Smooth muscle cell (in vitro differentiated cells): ENCODE data around the gene LAMC2. TPM values are rescaled to one million over a fixed set of nuclear protein-coding genes. Genes with fewer than 3 reads are reported as not detected.

Experiments
- DNase-seq: peaks from one replicate; lab custom pipeline; 2025; ENCODE audit not compliant: unreplicated experiment; lab: John Stamatoyannopoulos, UW
- H2AFZ ChIP-seq: fragments of 200-600 bp; sonication (generic); 2 replicates; pipeline ENCODE4 v1.6.0; 2016; ENCODE audit warnings: antibody characterized with exemption, low read depth, mild to moderate bottlenecking
- H3F3A ChIP-seq: fragments of 200-600 bp; sonication (generic); 2 replicates; pipeline ENCODE4 v1.6.0; 2017; ENCODE audit warnings: antibody characterized with exemption, low read depth
- H3K27ac ChIP-seq: fragments of 200-600 bp; sonication (generic); 2 replicates; pipeline ENCODE4 v1.5.1; 2016; ENCODE audit warnings: low read depth, mild to moderate bottlenecking
- H3K27me3 ChIP-seq: fragments of 200-600 bp; sonication (generic); 2 replicates; pipeline ENCODE4 v1.6.1; 2016; ENCODE audit warnings: low read depth, mild to moderate bottlenecking
- H3K36me3 ChIP-seq: fragments of 200-600 bp; sonication (generic); 2 replicates; pipeline ENCODE4 v1.5.1; 2016; ENCODE audit warnings: low read depth
- H3K4me1 ChIP-seq: fragments of 200-600 bp; sonication (generic); 2 replicates; pipeline ENCODE4 v1.5.1; 2016; ENCODE audit warnings: low read depth
- H3K4me2 ChIP-seq: fragments of 200-600 bp; sonication (generic); 2 replicates; pipeline ENCODE4 v1.6.0; 2016; ENCODE audit warnings: mild to moderate bottlenecking
- H3K4me3 ChIP-seq: fragments of 200-600 bp; sonication (generic); 2 replicates; pipeline ENCODE4 v1.5.1; 2016; ENCODE audit warnings: mild to moderate bottlenecking
- H3K79me2 ChIP-seq: fragments of 200-600 bp; sonication (generic); 2 replicates; pipeline ENCODE4 v1.6.0; 2016; ENCODE audit warnings: low read depth, mild to moderate bottlenecking
- H3K9ac ChIP-seq: fragments of 200-600 bp; sonication (generic); 2 replicates; pipeline ENCODE4 v1.6.0; 2016; ENCODE audit warnings: low read depth
- H3K9me3 ChIP-seq: fragments of 200-600 bp; sonication (generic); replicated peaks from 2 replicates; pipeline ENCODE4 v1.5.1; 2016; ENCODE audit warnings: low read depth
- H4K20me1 ChIP-seq: fragments of 200-600 bp; sonication (generic); 2 replicates; pipeline ENCODE4 v1.6.0; 2016; ENCODE audit warnings: low read depth
- WGBS: methylation state at CpG from one replicate; pipeline ENCODE4 v1.1.7; 2016; ENCODE audit warnings: low lambda C conversion rate; 5-methylcytosine and 5-hydroxymethylcytosine counted together
- polyA plus RNA-seq: library from polyadenylated mRNA; unstranded; fragments of >200 nt; fragmentation: Nextera tagmentation; extraction: Ambion mirVana; gene quantifications from 2 replicates; pipeline ENCODE4 v1.2.1, GENCODE V29; 2016
- total RNA-seq: library from RNA; depleted of rRNA; stranded (reverse); fragments of >200 nt; gene quantifications from 2 replicates; pipeline ENCODE4 v1.2.3, GENCODE V29; 2014
- TF ChIP-seq, protein P1 (sequence below): fragments of 200-600 bp; sonication (generic); IDR thresholded peaks from 2 replicates; pipeline ENCODE4 v1.5.1; 2017; ENCODE audit warnings: borderline replicate concordance, mild to moderate bottlenecking, antibody characterized with exemption; ENCODE audit not compliant: insufficient read depth, poor library complexity, severe bottlenecking

Gene LAMC2
- total and polyA plus RNA-seq, 2 experiments from 2014 or later = 35.1 to 120 TPM

DNA sequence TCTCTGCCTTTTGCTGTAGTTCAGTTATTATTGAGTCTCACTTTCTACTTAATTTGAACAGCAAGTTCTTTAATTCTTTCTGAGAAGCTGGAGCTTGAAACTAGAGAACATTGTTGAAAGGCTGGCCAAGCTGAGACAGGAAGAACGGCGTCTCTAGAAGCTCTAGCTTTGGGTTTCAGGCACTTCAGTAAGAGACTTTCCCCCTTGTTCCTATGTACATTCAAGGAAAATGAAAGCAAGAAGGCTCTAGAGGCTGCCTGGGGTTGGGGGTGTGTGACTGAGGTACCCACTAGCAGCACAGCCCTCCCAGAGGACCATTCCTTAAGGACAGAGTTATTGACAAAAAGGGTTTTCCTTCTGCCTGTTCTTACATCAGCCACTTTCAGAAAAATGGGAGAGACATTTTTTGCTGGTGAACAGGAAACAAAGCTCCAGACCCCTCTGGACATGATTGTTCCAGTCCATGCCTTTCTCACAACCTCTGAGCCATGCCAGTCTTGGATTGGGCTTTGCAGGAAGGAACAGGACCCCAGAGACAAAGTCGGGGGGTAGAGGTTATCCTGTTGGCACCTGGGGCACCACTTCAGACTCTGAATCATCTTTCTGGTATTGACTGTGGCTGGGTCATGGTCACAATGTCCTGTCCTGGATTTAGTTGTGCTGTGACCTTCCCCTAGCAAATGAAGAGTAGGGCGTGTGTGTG is 63.1 kb downstream of the LAMC2 start:
- no peak overlapping the region for H3K4me2 ChIP-seq
- H3K9ac ChIP-seq = no peak overlapping the region
- no peaks in the 10 kb centered on the region for H4K20me1 ChIP-seq
- 86% methylated on average over 4 of the region's 4 CpGs for WGBS
- H3K27me3 ChIP-seq = no peaks in the 10 kb centered on the region
- no peak overlapping the region for H2AFZ ChIP-seq
- no peak for DNase-seq
- TF ChIP-seq, protein P1, sequence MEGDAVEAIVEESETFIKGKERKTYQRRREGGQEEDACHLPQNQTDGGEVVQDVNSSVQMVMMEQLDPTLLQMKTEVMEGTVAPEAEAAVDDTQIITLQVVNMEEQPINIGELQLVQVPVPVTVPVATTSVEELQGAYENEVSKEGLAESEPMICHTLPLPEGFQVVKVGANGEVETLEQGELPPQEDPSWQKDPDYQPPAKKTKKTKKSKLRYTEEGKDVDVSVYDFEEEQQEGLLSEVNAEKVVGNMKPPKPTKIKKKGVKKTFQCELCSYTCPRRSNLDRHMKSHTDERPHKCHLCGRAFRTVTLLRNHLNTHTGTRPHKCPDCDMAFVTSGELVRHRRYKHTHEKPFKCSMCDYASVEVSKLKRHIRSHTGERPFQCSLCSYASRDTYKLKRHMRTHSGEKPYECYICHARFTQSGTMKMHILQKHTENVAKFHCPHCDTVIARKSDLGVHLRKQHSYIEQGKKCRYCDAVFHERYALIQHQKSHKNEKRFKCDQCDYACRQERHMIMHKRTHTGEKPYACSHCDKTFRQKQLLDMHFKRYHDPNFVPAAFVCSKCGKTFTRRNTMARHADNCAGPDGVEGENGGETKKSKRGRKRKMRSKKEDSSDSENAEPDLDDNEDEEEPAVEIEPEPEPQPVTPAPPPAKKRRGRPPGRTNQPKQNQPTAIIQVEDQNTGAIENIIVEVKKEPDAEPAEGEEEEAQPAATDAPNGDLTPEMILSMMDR = no peak
- no peak overlapping the region for H3K4me3 ChIP-seq
- no peak overlapping the region for H3K27ac ChIP-seq
- no peaks in the 10 kb centered on the region for H3K9me3 ChIP-seq
- H3K36me3 ChIP-seq = no peaks in the 10 kb centered on the region
- H3K4me1 ChIP-seq = no peaks in the 10 kb centered on the region
- H3F3A ChIP-seq = no peaks in the 10 kb centered on the region
- no peaks in the 10 kb centered on the region for H3K79me2 ChIP-seq

DNA sequence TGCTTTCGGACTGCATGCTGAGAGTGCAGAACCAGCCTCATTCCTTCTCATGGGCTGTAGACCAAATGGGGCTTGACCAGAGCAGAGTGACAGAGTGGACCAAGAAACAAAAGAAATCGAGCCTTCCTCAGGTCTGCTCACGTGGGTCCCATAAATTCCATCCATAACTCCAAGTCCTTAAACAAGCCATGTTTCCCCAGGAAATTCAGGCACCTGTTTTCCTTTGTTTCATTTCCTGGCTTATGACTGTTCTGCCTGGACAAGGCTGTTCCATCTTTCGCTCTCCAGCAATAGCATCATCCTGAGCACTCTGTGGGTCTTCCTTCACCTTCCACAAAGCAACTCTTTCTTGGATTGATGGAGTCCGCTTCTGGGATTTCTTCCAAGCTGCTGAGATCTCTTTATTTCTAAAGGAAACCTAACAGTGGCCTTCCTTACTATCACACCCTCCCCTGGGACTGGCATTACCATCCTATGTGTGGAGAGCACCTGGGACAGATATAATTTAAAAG is 63.9 kb downstream of the LAMC2 start:
- Histone ChIP-seq H3K79me2 (no peaks in the 10 kb centered on the region), H3K27ac (no peak overlapping the region), H3K9ac (no peak overlapping the region), H3K4me2 (no peak overlapping the region), H2AFZ (no peak overlapping the region), H3F3A (no peaks in the 10 kb centered on the region), H3K36me3 (no peaks in the 10 kb centered on the region), H3K27me3 (no peaks in the 10 kb centered on the region), H3K4me3 (no peak overlapping the region), H4K20me1 (no peaks in the 10 kb centered on the region), H3K9me3 (peaks cover 2% of the 10 kb centered on the region), H3K4me1 (no peaks in the 10 kb centered on the region)
- TF ChIP-seq, protein P1 = no peak
- DNase-seq = no peak
- WGBS = 94% methylated on average over 5 of the region's 5 CpGs

DNA sequence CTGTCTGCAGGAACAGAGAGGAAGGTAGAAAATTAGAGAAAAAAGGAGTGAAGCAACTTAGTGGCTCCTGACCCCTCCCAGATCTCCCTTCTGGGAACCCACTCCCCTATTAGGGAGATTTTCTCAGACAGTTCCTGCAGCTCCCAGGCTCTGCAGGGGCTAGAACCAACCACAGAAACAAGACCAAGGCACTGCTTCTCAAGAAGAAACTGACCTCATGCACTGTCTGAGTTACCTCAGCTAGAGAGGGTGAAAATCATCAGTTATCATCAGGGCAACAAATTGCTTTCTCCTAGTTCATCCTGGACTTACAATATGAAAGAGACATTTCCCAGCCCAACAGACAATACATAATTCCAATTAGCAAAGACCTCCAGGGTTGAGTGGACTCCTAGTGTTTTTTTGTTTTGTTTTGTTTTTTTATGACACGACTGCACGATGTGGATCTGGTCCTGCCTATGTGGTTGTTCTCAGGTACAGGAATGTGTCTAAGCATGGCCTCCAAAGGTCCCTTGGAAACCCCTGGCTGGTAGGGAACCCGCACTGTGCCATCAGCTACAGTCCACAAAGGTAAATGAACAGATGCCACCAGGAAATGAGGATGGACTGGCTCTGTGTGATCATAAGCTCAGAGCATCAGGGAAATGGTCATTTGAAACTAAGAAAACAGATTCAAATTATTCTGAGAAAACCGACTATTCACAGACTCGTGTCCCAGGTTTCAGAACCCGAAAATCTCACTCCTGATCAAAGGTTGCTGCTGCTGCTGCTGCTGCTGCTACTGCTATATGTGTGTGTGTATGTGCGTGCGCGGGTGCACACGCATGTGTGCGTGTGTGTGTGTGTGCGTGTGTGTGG is 65.3 kb downstream of the LAMC2 start:
- H3K9me3 ChIP-seq = peaks cover 5% of the 10 kb centered on the region
- H3K36me3 ChIP-seq = no peaks in the 10 kb centered on the region
- no peaks in the 10 kb centered on the region for H3F3A ChIP-seq
- DNase-seq = no peak
- TF ChIP-seq, protein P1 = no peak
- no peaks in the 10 kb centered on the region for H4K20me1 ChIP-seq
- H3K27me3 ChIP-seq = no peaks in the 10 kb centered on the region
- H3K4me2 ChIP-seq = no peak overlapping the region
- H3K9ac ChIP-seq = no peak overlapping the region
- H3K27ac ChIP-seq = no peak overlapping the region
- no peak overlapping the region for H3K4me3 ChIP-seq
- no peak overlapping the region for H2AFZ ChIP-seq
- H3K79me2 ChIP-seq = no peaks in the 10 kb centered on the region
- WGBS = 98% methylated on average over 12 of the region's 12 CpGs
- no peaks in the 10 kb centered on the region for H3K4me1 ChIP-seq
